HepG2 (cell line): ENCODE measurements around the gene RARA. TPM values are rescaled to one million over a fixed set of nuclear protein-coding genes. Genes with fewer than 3 reads are reported as not detected.

Experiments
- ATAD3A ChIP-seq: sonication (generic); formaldehyde crosslinking; IDR thresholded peaks from 2 replicates; pipeline ENCODE4 v1.4.0; 2020; ENCODE audit warnings: missing genetic modification reagents
- CHCHD3 ChIP-seq: sonication (generic); formaldehyde crosslinking; IDR thresholded peaks from 2 replicates; pipeline ENCODE4 v1.8.0; 2022; ENCODE audit warnings: mild to moderate bottlenecking, missing genetic modification reagents, moderate library complexity
- EZH2 ChIP-seq: conservative IDR thresholded peaks from 2 replicates; pipeline ENCODE4 v1.6.1; 2012; ENCODE audit warnings: mild to moderate bottlenecking, low read depth, low read length, moderate library complexity
- GATAD2A ChIP-seq: IDR thresholded peaks from 2 replicates; pipeline ENCODE4 v1.6.1; 2016
- MIER2 ChIP-seq: IDR thresholded peaks from 2 replicates; pipeline ENCODE4 v1.6.1; 2016; ENCODE audit warnings: missing biosample characterization, missing genetic modification reagents
- MYNN ChIP-seq: sonication (generic); formaldehyde crosslinking; IDR thresholded peaks from 2 replicates; pipeline ENCODE4 v1.4.0; 2020; ENCODE audit warnings: mild to moderate bottlenecking, low read depth, missing genetic modification reagents
- RAD21 ChIP-seq: fragments of 450-650 bp; formaldehyde crosslinking; IDR thresholded peaks from 2 replicates; pipeline ENCODE4 v1.5.0; 2020; ENCODE audit warnings: mild to moderate bottlenecking
- RCOR2 ChIP-seq: IDR thresholded peaks from 2 replicates; pipeline ENCODE4 v1.6.1; 2016; ENCODE audit warnings: missing biosample characterization, missing genetic modification reagents
- SMAD3 ChIP-seq: sonication (generic); formaldehyde crosslinking; IDR thresholded peaks from 2 replicates; pipeline ENCODE4 v1.4.0; 2020; ENCODE audit warnings: missing genetic modification reagents
- SNAPC5 ChIP-seq: sonication (generic); formaldehyde crosslinking; IDR thresholded peaks from 2 replicates; pipeline ENCODE4 v1.8.1; 2023; ENCODE audit warnings: mild to moderate bottlenecking, missing genetic modification reagents, borderline replicate concordance
- TEAD2 ChIP-seq: sonication (generic); formaldehyde crosslinking; IDR thresholded peaks from 2 replicates; pipeline ENCODE4 v1.9.0; 2021; ENCODE audit warnings: missing genetic modification reagents
- THRA ChIP-seq: sonication (generic); formaldehyde crosslinking; IDR thresholded peaks from 2 replicates; pipeline ENCODE4 v1.4.0; 2020; ENCODE audit warnings: missing genetic modification reagents, borderline replicate concordance
- ZBTB2 ChIP-seq: sonication (generic); formaldehyde crosslinking; IDR thresholded peaks from 2 replicates; pipeline ENCODE4 v1.8.0; 2022; ENCODE audit warnings: low read depth, missing genetic modification reagents
- ZBTB7A ChIP-seq: sonication (generic); formaldehyde crosslinking; IDR thresholded peaks from 2 replicates; pipeline ENCODE4 v1.8.0; 2022; ENCODE audit warnings: mild to moderate bottlenecking, missing genetic modification reagents
- ZC3H4 ChIP-seq: sonication (generic); formaldehyde crosslinking; IDR thresholded peaks from 2 replicates; pipeline ENCODE4 v1.4.0; 2020; ENCODE audit warnings: missing genetic modification reagents, borderline replicate concordance
- ZNF263 ChIP-seq: sonication (generic); formaldehyde crosslinking; IDR thresholded peaks from 2 replicates; pipeline ENCODE4 v1.4.0; 2020; ENCODE audit warnings: missing genetic modification reagents
- ZNF7 ChIP-seq: IDR thresholded peaks from 2 replicates; pipeline ENCODE4 v1.6.1; 2016; ENCODE audit warnings: missing biosample characterization, missing genetic modification reagents
- ZNF773 ChIP-seq: sonication (generic); formaldehyde crosslinking; IDR thresholded peaks from 2 replicates; pipeline ENCODE4 v1.4.0; 2020; ENCODE audit warnings: missing genetic modification reagents, borderline replicate concordance
- ZNF775 ChIP-seq: sonication (generic); formaldehyde crosslinking; IDR thresholded peaks from 2 replicates; pipeline ENCODE4 v1.4.0; 2020; ENCODE audit warnings: missing genetic modification reagents, mild to moderate bottlenecking, moderate library complexity, borderline replicate concordance
- ZNF788 ChIP-seq: sonication (generic); formaldehyde crosslinking; IDR thresholded peaks from 2 replicates; pipeline ENCODE4 v1.5.0; 2020; ENCODE audit warnings: mild to moderate bottlenecking, missing genetic modification reagents, borderline replicate concordance
- polyA plus RNA-seq, 8 experiments: library from polyadenylated mRNA; depleted of rRNA in 3 of 8; stranded (reverse) in 7 of 8; unstranded in 1 of 8; fragments of >200 nt; fragmentation: Illumina TruSeq in 4 of 8; extraction: Trizol in 4 of 8; gene quantifications; 2 replicates each; pipeline versions ENCODE4 v1.2.1 to v1.2.3, GENCODE V29; 2011 to 2016; ENCODE audit warnings: low read depth in 4 of 8, missing spikeins in 1 of 8, mixed read lengths in 1 of 8; ENCODE audit not compliant: insufficient read depth in 1 of 8
- total RNA-seq, 5 experiments: library from RNA; depleted of rRNA; stranded (reverse); fragments of >200 nt; fragmentation: Illumina TruSeq; extraction: Trizol; gene quantifications; 2 replicates each; pipeline ENCODE4 v1.2.3, GENCODE V29; 2016; ENCODE audit warnings: low read depth in 1 of 5
- TF ChIP-seq, protein P1 (sequence below): sonication (generic); formaldehyde crosslinking; IDR thresholded peaks from 2 replicates; pipeline ENCODE4 v1.8.0; 2022; ENCODE audit warnings: missing genetic modification reagents, mild to moderate bottlenecking, borderline replicate concordance
- TF ChIP-seq, protein P2 (sequence below): sonication (generic); formaldehyde crosslinking; IDR thresholded peaks from 2 replicates; pipeline ENCODE4 v1.4.0; 2020; ENCODE audit warnings: missing genetic modification reagents, mild to moderate bottlenecking, borderline replicate concordance

Gene RARA
- total and polyA plus RNA-seq, 2 of the 13 experiments (the other 11 are each of a cell fraction or from before 2014, with no cell fraction given): 6.4 to 8.6 TPM

DNA sequence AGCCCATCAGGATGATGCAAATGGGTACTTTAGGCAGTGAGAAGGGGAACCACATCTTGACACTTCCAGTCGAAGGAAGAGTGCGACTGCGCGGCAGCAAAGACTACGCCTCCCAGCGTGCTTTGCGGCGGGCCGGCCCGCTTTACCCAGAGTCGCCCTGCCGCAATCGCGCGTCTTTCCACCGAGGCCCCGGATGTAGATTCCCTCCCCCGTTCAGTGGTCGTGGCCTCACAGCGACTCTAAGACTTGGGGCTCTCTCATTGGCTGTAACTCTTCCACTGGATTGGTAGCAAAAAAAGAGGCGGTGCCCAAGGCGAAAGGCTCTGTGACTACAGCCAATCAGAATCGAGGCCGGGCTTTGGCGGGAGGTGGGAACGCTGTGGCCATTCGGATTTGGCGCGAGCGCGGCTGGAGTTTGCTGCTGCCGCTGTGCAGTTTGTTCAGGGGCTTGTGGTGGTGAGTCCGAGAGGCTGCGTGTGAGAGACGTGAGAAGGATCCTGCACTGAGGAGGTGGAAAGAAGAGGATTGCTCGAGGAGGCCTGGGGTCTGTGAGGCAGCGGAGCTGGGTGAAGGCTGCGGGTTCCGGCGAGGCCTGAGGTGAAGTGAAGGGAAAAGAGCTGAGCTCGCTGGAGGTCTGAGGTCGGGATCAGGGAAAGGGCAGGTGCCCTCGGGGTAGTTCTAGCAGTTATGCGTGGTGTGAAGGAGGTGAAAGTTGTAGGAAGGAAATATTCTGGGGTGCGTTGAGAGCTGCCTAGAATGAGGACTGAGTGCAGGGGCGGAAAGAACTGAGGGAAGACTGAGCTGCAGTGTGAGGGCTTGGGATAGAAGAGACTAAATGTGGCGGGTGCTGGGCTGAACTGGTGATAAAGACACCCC lies 21.2 kb upstream of the RARA start, which contains the start of gene CDC6 (continued):
- no peak; the same call in 1 of the 2 replicates for TF ChIP-seq THRA (CRISPR knock-in tag)
- no peak; the same call in 1 of the 2 replicates for TF ChIP-seq ZNF773 (CRISPR knock-in tag)
- TF ChIP-seq ZNF775 (CRISPR knock-in tag): no peak
- no peak for TF ChIP-seq GATAD2A
- TF ChIP-seq CHCHD3 (CRISPR knock-in tag): peak; percentile 87
- TF ChIP-seq, protein P1, sequence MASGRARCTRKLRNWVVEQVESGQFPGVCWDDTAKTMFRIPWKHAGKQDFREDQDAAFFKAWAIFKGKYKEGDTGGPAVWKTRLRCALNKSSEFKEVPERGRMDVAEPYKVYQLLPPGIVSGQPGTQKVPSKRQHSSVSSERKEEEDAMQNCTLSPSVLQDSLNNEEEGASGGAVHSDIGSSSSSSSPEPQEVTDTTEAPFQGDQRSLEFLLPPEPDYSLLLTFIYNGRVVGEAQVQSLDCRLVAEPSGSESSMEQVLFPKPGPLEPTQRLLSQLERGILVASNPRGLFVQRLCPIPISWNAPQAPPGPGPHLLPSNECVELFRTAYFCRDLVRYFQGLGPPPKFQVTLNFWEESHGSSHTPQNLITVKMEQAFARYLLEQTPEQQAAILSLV (CRISPR knock-in tag): peak; percentile 47; the same call in 1 of the 2 replicates
- no peak; the same call in 1 of the 2 replicates for TF ChIP-seq MYNN (CRISPR knock-in tag)
- TF ChIP-seq ZNF263 (CRISPR knock-in tag): peak; percentile 31; the same call in 1 of the 2 replicates
- peak; percentile 34; the same call in 1 of the 2 replicates for TF ChIP-seq ZNF788 (CRISPR knock-in tag)
- TF ChIP-seq, protein P2, sequence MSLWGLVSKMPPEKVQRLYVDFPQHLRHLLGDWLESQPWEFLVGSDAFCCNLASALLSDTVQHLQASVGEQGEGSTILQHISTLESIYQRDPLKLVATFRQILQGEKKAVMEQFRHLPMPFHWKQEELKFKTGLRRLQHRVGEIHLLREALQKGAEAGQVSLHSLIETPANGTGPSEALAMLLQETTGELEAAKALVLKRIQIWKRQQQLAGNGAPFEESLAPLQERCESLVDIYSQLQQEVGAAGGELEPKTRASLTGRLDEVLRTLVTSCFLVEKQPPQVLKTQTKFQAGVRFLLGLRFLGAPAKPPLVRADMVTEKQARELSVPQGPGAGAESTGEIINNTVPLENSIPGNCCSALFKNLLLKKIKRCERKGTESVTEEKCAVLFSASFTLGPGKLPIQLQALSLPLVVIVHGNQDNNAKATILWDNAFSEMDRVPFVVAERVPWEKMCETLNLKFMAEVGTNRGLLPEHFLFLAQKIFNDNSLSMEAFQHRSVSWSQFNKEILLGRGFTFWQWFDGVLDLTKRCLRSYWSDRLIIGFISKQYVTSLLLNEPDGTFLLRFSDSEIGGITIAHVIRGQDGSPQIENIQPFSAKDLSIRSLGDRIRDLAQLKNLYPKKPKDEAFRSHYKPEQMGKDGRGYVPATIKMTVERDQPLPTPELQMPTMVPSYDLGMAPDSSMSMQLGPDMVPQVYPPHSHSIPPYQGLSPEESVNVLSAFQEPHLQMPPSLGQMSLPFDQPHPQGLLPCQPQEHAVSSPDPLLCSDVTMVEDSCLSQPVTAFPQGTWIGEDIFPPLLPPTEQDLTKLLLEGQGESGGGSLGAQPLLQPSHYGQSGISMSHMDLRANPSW (CRISPR knock-in tag): no peak
- TF ChIP-seq ATAD3A (CRISPR knock-in tag): no peak
- peak; percentile 57; the same call in 1 of the 2 replicates for TF ChIP-seq ZBTB7A (CRISPR knock-in tag)
- peak; percentile 76 for TF ChIP-seq SMAD3 (CRISPR knock-in tag)
- no peak for TF ChIP-seq ZC3H4 (CRISPR knock-in tag)
- no peak for TF ChIP-seq MIER2 (CRISPR knock-in tag)
- TF ChIP-seq RAD21 (CRISPR knock-in tag): no peak
- TF ChIP-seq RCOR2 (CRISPR knock-in tag): 0 out of 2 replicates have a peak, but pooled peaks have one; percentile 13
- TF ChIP-seq ZBTB2 (CRISPR knock-in tag): no peak; the same call in 1 of the 2 replicates
- TF ChIP-seq TEAD2: no peak
- TF ChIP-seq ZNF7: no peak
- no peak; the same call in 1 of the 2 replicates for TF ChIP-seq SNAPC5 (CRISPR knock-in tag)
- no peak for TF ChIP-seq EZH2
